HG02885 (cell line): ENCODE data around the gene SVEP1.
"Not testable (repeated sequence)": the region's sequence is repeated elsewhere in the genome, so short reads cannot be mapped to it uniquely, and the experiment has no call there.

Experiments used
- ATAC-seq: cut with Tn5 transposase; IDR thresholded peaks from one replicate; pipeline ENCODE4 v1.9.1; 2021; ENCODE audit warnings: mild to moderate bottlenecking; ENCODE audit not compliant: unreplicated experiment, poor library complexity

Gene SVEP1

DNA sequence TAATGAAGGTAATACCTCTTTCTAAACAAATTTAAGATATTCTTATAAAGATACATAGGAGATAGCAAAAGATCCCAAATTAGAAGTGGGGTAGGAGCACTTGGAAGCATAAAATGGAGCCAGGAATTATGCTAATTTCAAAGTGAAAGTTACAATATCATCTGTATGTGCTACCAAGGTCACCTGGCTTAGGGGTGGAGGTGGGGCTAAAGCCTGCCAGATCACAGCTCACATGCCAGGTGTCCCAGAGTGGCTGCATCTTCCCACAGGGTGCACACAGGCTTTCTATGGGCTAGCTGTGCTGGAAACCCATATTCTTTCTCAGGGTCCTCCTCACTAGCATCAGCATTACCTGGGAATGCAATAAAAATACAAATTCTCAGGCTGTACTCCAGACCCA lies 123.7 kb downstream of the SVEP1 start:
- no peak for ATAC-seq

DNA sequence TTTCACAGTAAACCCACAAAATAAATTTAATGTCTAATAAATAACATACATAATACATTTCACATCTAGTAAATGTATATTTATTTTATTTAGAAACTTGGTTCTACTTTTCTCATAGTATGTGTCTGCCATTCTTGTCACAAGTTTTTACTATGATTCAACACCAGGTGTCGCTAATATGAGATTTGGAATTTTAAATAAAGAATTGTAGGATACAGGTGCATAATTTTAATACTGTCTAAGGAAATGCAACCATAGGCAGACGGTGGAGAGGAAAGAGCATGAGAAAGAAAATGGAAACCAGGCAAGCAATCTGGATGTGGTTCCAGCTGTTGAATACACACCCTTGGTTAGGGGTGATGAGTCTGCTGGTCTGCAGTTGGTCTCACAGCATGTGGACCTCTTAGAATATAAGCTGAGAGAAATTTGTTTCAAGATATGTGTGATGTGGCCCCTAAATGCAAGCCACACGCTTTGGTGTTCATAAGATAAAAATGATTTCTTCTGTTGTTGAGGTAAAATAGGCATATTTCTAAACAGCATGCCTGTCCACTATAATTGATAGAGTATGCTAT lies 127.2 kb downstream of the SVEP1 start:
- no peak for ATAC-seq

DNA sequence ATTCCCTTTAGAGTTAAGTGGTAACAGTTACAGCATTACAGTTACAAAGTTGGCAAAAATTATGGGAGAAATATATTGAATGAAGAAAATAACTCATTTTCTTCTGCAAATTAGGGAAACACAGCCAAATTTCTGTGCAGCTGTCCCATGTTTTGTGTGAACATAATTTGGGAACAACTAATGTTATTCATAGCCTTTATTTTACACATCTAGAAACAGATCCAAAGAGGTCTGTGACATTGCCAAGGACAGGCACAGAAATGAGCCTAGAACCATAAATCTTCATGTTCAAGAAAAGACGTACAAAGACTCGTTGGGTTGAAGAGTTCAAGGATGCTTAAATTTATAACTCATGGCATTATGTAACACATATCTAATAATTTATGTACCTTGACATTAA lies 127.8 kb downstream of the SVEP1 start:
- no peak for ATAC-seq

DNA sequence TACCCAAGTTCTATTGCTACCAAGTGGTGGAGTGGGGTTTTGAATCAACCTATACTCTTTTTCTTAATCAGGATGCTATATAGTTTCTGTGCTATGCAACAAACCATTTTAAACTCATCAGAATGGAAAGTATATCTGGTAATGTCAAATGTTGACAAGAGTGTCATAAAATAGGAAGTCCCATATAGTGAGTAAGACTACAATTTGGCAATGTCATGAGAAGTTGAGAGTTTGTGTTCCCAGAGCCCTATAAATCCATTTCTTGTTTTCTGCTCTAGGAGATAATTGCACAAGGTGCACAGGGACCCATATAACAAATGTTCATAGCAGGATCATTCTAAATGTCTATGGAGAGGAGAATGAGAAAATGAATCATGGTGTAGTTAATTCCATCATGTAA lies 132.1 kb downstream of the SVEP1 start:
- no peak for ATAC-seq

DNA sequence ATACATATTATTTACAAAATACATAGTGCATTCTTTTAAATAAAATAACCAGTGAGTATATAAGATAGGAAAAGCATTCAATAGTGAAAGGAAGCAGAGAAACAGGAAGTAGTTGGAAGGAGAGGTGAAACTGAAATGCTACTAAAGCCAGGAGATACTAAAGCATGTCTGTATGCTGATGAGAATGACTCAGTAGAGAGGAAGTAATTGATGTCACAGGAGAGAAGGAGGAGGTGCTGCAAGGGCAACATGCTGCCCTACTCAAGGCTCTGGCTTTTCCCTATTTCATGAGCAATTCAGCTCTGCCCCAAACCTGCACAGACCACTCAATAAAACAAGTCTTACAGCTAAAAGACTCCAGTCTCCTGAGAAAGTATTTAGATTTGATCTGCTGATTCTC lies 133.4 kb downstream of the SVEP1 start:
- ATAC-seq: no peak

GRCh38 chr9:110444911-110445310 lies 134.6 kb downstream of the SVEP1 start:
- no peak for ATAC-seq

- ATAC-seq: no peak
Measured at GRCh38 chr9:110443866-110444220, 135.7 kb downstream of the SVEP1 start.

DNA sequence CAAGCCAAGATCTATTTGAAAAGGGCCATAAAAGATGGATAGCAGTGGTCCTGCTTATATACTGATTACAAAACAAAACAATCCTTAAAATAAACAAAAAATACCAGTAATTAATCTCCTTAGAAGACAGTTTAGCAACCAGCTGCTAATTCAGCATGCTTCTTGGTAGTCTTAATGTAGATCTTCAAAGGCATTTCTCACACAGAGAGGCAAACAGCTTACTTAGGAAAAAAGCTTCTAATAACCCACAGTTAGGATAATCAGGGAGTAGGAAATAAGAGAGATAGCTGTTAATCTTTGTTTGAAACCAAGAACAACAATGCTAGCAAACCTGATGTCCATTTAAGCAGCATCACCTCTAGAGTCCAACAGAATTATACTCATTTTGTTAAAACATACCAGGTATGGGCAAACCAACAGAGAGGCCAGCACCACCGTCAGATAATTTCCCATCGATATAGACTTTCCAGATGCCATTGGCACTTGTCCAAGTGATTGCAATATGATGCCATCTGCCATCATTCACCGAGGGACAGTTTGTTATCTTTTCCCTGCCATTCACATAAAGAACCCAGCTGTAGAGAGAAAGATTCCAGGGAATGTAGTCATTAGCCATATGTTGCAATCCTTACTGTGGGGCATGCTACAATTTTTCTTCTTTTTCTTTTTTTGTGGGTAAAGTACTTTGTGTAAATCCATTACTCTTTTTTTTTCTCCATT lies 136.2 kb downstream of the SVEP1 start:
- no peak for ATAC-seq

DNA sequence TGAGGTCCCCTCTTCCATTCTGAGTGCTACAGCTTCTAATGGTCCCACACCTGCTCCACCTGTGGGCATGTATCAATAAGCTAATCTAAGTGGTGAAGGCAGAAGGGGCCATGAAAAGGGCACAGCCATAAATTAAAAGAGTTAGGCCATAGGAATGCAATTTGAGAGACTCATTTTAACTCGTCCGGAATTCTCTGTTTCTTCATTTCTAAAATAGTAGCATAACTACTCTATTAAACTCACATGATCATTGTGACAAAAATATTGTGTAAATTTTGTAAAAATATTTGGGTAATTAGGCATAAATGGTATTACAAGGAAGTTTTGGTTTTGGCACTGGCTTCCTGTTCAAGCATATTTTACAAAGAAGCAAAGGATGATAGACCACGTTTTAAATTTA lies 138.7 kb downstream of the SVEP1 start:
- no peak for ATAC-seq

GRCh38 chr9:110440172-110440571 lies 139.4 kb downstream of the SVEP1 start:
- no peak for ATAC-seq

DNA sequence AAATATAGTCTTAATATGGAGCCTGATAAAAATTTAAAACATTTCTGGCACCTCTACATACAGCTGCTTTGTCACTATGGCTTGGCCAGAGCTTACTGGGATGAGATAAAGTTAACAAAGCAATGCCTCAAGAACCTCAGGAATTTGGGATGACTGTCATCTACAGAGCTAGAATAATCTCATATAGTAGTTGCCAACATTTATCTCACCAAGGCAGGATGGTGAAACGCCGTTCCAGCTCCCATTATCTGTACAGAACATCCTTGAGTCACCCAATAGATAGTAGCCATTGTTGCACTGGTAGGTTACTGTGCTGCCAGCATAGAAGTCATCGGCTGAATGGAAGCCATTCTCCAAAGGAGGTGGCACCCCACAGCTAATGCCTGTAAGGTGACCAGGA lies 147.3 kb downstream of the SVEP1 start:
- no peak for ATAC-seq

GRCh38 chr9:110429453-110429852 lies 150.1 kb downstream of the SVEP1 start:
- no peak for ATAC-seq

DNA sequence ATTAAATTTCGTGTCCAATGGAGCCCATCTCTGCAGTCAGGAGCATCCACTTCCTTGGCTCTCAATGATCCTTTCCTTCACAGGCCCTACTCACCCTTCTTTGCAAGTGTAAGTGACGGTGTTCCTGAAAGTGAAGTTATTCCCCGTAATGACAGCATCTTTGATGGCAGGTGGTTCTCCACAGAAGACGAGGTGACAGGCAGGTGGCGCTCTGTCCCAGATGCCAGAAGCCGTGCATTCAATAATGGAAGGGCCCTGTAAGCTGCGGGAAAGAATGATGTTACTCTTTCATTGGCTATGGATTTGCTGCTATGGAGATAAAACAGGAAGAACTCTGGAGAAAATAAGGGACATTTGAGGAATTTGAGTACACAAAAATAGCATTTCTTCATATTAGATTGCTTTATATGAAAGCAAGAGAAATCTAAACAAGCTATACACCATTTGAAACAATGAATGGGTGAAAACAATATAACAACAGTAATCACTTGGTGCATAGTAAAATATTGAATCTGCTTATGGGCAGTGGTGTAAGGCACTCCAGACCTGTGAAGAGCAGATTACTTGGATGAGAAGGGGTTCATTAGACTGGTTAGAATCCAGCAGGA lies 151.9 kb downstream of the SVEP1 start:
- no peak for ATAC-seq

DNA sequence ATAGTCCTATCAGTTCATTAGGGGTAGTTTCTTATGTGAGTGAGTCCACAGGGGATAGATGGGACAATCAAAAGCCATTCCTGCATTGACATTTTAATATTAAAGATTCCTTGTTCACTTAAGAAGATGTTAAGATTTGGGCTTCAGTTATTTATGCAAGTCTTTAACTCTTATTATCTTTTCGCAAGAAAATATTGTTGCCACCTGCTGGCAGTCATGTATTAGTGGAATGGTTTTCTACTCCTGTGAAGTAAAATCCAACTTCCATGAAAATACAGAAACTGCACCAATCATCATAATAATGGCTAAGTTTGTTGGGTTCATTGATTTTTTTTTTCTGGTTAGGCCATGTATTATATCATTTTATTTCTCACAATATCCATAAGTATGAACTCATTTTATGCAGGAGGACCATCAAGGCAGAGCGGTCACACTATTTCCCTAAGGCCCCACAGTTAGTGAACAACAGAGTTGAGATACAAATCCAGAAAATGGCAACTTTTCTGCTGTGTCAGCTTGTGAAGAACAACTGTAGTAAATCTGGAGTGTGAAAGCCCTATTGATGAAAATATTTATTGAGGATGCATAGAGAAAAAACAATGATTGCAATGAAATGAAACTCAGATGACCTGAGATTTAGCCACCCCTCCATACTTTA lies 153.4 kb downstream of the SVEP1 start:
- no peak for ATAC-seq

DNA sequence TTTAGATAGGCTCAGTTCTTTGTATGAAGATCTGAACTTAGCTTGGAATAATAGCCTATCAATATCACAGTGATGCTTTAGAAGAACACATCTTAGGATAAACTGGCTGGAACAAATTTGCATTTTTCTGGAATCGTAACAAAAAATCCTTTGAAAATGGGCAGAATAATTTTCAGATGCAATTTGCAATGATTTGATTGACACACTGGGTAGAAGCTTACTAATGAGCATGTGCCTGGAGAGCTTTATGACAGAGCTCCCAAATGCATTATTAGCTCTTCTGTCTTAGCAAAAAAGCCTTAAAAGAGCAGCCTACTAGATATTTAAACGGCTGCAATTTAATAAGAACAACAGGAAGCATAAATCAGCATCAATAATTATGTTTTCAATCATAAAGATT lies 165.1 kb downstream of the SVEP1 start:
- no peak for ATAC-seq

DNA sequence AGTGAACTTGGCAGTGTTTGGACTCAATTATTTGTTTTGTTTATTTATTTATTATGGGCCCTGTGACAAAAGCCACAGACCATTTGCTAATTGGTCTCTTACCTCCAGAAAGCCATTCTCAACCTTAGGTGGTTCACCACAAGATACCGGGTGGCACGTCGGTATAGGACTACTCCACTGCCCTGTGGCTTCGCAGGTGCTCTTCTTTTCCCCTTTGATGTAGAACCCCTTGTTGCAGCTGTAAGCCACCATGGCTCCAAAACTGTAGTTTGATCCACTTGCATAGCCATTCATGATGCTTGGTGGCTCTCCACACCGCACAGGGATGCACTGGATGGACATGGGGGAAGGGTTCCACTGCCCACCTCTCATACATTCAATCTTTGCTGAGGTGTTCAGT lies 168.6 kb downstream of the SVEP1 start:
- ATAC-seq: no peak

- ATAC-seq: no peak
Measured at GRCh38 chr9:110408598-110408997, 170.9 kb downstream of the SVEP1 start.

- no peak for ATAC-seq
Measured at GRCh38 chr9:110405858-110406443, 173.6 kb downstream of the SVEP1 start.

GRCh38 chr9:110404473-110404872 lies 175.1 kb downstream of the SVEP1 start:
- no peak for ATAC-seq

GRCh38 chr9:110399983-110400382 lies 179.6 kb downstream of the SVEP1 start:
- ATAC-seq: no peak

GRCh38 chr9:110398992-110399391 lies 180.5 kb downstream of the SVEP1 start:
- not testable (repeated sequence) for ATAC-seq
